ENCODE data around the gene SLC43A3.

- no peak for TF ChIP-seq CTCF (IDR thresholded peaks at IDR 0.05 in 8 of 11, conservative IDR thresholded peaks at IDR 0.05 in 3 of 11)
- TF ChIP-seq POLR2AphosphoS5 (IDR thresholded peaks at IDR 0.05), result no peak
Measured at GRCh38 chr11:57392763-57393105, 34.2 kb downstream of the SLC43A3 start.
